GM21529 (cell line): ENCODE data around the gene ZNRF3.

Experiments used
- ATAC-seq: cut with Tn5 transposase; IDR thresholded peaks from one replicate; pipeline ENCODE4 v1.9.1; 2021; ENCODE audit not compliant: unreplicated experiment

Gene ZNRF3

DNA sequence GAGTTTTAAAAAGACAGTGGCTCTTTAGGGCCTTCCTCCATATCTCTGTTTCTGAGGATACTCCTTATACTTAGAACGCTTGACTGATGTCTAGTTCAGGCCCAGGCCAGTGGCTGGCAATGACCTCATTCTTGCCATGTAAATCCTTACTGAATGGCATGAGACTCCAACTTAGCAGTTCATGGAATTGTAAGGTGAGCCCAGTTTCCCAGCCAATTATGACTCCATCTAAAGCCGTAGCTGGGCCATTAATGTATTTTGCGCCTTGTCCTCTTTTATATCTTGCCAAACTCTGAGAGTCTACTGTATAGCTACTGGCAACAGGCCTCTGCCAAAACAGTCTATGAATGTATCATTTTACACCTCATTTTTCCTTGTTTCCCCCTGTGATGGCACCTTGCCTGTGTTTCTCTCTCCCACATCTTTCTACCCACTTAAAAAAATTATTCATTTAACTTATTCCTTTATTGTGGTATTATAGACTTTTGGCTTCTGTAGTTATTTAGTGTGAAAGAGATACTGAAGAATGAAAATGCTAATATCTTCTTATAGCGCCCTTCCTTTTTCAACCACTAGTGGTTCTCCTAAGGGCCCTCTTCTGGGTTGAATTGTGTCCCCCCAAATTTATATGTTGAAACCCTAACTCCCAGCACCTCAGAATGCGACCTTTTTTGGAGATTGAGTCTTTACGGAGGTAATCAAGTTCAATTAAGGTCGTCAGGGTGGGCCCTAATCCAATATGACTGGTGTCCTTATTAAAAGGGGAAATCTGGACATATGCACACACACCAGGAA is 67.4 kb downstream of the ZNRF3 start:
- ATAC-seq: no peak

DNA sequence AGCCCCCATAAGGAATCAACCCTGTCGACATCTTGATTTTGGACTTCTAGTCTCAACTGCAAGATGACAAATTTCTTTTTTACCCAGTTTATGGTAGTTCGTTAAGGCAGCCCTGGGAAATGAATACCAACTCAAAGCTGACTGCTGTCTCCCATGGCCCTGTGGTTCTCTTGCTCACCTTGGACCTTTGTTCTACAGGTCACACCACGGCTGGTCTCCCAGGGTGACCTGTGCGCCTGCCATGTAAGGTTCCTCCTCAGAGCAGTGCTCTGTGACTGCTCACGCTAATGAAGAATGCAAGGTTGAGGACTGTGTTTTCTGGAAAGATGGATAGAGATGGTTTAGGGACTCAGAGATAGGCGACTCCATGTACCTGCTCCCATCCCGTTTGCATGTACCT is 68.2 kb downstream of the ZNRF3 start:
- no peak for ATAC-seq

- no peak for ATAC-seq
Observed at GRCh38 chr22:28951969-28952521, 68.7 kb downstream of the ZNRF3 start.

DNA sequence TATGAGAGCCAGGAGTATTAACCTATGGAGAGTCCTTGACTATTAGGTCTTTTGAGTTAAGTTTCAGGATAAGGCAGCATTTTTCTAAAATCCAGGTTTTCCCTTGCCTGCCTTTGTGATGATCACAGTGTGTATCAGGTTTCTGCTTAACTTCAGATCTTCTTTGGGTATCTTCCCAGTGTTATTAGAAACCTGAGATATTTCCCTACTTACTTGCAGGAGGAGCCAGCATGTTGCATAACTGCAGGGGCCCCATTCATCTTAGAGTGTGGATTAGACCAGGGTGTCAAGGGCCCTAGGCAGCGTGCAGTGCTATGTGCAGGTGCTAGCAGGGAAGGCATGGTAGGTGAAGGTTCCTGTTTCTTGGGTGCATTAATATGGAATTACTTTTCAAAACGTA is 69.5 kb downstream of the ZNRF3 start:
- ATAC-seq: no peak

GRCh38 chr22:28953403-28953802 is 70.0 kb downstream of the ZNRF3 start:
- ATAC-seq: no peak

- no peak for ATAC-seq
Observed at GRCh38 chr22:28953976-28954880, 70.9 kb downstream of the ZNRF3 start.

- peak; percentile 68 for ATAC-seq
Observed at GRCh38 chr22:28955817-28956216, 72.4 kb downstream of the ZNRF3 start.

DNA sequence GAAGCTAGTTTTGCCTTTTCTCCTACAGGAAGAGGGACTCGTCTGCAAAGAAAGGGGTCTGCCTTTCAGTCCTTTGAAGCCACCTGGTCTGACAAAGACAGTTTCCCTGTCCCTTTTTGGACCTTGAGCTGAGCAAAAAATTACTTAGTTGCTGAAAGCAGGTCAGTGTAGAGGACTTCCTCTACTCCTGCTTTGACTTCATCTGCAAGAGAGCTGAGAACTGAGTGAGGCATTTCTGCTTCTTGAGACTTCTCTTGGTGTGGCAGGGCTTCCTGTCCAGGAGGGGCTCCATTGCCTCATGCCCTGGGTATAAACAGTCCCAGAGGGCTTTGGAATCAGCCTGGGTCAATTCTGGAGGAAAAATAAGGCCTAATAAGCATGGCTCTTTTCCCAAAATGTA is 73.1 kb downstream of the ZNRF3 start:
- no peak for ATAC-seq

GRCh38 chr22:28958611-28959010 is 75.2 kb downstream of the ZNRF3 start:
- no peak for ATAC-seq

- ATAC-seq: no peak
Observed at GRCh38 chr22:28962042-28962554, 78.7 kb downstream of the ZNRF3 start.

DNA sequence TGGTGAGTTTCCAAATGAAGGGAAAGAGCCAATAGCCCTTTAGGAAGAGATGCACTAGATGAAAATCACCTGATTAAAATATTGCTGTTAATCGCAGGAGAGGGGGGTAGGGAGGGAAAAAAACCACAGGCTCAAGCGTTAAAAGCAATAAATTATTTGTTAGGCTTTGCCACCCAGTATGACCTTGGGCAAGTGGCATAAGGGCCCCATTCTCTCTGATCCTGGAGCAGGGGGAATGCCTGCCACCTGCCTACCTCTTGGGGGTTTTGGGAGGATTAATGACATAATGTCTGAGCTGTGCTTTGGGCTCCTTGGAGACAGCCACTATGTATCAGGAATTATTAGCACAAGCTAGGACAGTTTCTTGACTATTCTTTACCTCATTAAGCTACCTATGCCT is 80.0 kb downstream of the ZNRF3 start:
- ATAC-seq: no peak

GRCh38 chr22:28967163-28967665 is 83.8 kb downstream of the ZNRF3 start:
- no peak for ATAC-seq

- no peak for ATAC-seq
Observed at GRCh38 chr22:28967969-28968368, 84.6 kb downstream of the ZNRF3 start.

- no peak for ATAC-seq
Observed at GRCh38 chr22:28969401-28970168, 86.2 kb downstream of the ZNRF3 start.

GRCh38 chr22:28973352-28973751 is 90.0 kb downstream of the ZNRF3 start:
- no peak for ATAC-seq

GRCh38 chr22:28977060-28977459 is 93.7 kb downstream of the ZNRF3 start:
- ATAC-seq: no peak

GRCh38 chr22:28977481-28977971 is 94.2 kb downstream of the ZNRF3 start:
- ATAC-seq: no peak

DNA sequence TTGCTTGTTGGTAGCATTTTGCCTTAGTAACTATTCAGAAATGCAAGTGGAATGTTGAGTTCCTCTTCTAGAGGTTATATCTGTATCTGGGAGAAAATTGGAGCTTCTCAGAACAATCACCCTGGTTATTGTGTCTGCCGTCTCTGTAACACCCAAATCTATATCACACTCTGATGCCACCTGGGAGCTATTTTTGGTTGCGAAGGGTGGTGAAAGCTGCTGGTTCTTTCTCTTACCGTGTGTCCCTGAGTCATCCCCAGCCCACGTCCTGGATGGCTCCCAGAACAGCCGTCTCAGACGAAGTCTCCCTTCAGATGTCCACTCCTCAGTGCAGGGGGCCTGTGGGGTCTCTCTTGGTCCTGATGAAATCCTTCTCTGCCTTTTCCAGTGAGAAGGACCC is 94.8 kb downstream of the ZNRF3 start:
- no peak for ATAC-seq

DNA sequence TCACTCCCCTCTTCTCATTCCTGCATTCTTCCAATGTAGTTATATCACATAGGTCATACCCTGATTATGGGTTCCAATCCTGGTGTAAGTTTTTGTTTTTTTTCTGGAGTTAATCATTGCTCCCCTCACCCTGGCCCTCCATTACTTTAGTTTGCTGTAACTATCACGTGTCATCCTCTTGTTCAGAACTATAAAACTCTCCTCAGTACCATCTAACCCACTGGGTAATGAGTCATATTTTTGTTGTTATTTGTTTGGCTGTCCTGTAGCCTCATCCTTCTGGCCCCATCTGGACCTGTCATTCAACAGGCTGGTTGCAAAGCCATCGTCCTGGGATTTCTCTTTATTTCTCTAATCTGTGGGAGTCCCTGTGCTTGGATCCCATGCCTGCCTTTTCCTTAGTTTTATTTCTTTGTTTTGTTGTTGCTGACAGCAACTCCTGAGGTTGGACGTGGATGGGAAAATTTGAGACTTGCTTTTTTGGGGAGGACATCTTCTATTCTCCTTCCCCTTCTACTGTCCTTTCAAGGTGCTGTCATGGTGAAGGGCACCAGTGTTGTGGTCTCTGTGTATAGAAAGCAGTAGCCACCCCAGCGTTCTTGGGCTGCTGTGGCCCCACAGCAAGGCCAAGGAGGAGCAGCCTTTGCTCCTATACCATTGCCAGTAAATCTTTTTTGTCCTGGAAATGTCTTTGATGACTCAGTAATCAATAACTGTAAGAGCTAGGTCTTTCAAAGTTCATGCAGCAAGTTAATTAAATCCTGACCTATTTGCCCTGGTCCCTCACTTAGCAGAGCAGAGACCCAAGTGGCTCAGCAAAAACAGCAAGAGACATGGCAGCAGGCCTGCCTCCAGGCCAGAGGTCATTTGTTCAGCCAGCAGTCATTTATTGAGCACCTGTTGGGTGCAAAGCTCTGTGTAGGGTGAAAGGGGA is 95.8 kb downstream of the ZNRF3 start:
- no peak for ATAC-seq
